Cerebellar nuclear complex (tissue), 1 donor: Measurements from ENCODE around the gene LAMC3.

Experiments used
- DNase-seq, 2 experiments: peaks; one replicate each; lab custom pipeline; 2025; lab: John Stamatoyannopoulos, UW

LAMC3 gene

DNA sequence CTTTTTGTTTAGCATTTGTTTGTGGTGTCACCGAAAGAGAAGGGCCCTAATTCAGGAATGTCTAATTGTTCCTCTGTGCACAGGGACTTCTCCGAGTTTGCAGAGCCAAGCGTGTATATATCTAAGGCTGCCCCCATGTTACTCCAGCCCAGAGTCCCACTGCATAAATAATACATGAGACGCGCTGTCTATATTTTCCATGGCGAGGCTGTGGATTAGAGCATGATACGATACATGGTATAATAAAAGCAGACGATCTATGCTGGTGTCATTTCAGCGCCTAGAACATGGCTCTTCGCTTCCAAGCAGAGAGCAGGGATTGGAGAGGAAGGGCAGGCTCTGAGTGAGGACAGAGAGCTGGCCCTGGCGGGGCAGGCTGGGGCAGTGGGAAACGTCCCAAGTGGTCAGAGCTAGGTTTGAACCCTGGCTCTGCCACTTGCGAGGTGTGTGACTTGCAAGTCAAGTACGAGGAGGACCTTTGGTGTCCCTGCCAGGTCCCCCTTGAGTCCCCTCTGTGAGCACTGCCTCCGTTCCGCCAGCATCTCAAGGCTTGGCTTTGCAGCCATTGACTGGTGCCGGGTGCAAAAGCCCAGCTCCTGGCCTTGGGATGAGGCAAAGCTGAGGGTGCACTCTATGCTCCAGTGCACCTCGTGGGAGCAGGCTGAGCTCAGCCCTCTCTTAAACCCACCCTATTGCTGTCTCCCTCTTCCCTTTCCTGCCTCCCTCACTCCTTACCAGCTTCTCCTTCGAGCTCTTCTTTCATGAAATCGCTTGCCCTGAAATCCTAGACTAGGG is 29.2 kb upstream of the LAMC3 start:
- no peak for DNase-seq

GRCh38 chr9:130980526-130980925 is 28.4 kb upstream of the LAMC3 start:
- no peak for DNase-seq

DNA sequence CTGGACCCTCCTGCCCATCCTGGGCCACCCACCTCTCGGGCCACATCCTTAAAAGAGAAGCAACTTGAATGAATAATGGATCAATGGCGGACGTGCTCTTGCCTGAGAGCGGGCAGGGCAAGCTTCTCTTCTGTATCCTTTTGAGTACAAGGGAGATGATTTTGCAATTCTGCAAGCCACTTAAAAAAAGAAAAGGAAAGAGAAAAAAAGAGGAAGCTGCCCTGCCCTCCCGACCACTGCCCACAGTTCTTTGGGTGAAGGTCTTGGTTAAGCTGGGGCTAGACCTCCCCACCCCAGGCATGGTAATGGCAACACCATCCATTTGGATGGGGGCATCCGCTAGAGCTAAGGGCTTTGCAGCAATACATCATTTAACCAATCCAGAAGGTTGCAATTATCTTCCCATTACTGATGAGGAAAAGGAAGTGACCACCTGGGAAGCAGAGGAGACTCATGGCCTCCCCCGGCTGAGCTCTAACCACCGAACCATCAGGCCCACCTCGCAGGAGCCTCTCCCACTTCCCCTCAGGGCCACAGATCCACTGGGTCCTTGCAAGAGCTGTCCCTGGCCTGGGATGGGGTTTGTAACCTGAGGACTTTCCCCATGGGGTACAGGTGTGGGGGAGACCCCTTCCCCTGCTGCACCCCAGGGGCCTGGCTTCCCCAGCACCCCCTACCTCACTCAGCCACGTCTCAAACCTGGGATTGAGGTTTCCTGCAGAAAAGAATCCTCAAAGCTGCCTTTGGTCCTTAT is 27.8 kb upstream of the LAMC3 start:
- DNase-seq, result no peak

DNA sequence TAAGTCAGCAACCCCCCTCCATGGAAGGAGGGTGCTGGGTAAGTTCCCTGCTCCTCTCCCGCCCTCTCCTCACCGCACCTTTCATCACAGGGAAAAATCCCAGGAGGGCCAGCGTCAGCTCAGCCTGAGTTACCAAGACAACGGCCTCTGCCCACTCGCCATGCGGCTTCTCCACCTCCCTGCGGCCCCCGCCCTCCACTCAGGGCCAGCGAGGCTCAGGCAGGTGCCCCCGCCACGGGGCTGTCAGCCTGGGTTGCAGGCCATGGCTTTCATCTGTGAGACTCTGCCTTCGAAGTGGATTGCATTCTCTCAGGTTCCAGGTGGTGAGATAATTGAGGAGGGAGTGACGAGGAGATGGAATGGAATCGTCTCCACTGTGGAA is 27.2 kb upstream of the LAMC3 start:
- DNase-seq, result no peak

- no peak for DNase-seq
Measured at GRCh38 chr9:130982636-130983358, 26.2 kb upstream of the LAMC3 start.

DNA sequence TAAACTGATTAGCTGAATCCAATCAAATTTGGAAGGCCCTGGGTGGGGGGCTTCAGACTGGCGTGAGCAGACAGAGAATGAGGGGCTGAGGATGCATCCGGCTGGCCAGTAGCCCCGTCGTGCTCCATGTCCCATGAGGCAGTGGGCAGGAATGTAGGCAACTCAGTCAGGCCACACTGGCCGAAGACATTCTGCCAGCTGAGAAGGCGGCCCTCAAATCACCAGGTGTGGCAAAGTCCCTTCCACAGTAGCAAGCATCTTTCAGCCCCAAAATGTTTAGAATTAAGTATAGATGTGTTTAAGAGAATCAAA is 25.7 kb upstream of the LAMC3 start:
- no peak for DNase-seq

DNA sequence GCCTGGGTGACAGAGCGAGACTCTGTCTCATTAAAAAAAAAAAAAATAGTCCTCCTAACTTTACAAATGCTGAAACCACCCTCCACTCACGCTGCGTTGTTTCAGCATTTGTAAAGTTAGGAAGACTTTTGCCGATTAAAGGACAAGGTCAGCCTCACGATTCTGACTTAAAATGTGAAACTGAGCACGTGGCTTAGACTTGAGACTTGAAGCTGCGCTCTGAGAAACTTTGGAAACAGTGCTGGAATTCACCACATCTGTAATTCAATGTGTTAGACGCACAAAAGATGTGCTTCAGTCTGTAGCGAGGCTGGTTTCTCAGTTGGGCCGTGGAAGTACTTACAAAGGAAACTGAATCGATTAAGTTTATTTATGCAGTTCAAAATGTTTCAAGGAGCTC is 25.0 kb upstream of the LAMC3 start:
- DNase-seq, result no peak

GRCh38 chr9:130984521-130984920 is 24.5 kb upstream of the LAMC3 start:
- DNase-seq, result no peak

DNA sequence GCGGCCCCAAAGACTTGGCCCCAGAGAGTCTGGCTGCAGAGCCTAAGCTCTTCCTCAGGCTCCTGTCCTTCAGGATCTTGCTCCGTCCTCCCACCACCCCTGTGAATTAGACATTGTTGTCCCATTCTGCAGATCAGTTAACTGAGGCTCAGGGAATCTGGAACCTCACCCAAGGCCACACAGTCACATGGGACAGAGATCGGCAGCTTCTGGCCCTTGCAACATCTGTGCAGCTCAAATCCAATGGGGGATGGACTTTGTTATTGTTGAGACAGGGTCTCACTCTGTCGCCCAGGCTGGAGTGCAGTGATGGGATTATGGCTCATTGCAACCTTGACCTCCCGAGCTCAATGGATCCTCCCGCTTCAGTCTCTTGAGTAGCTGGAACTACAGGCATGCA is 23.9 kb upstream of the LAMC3 start:
- no peak for DNase-seq

GRCh38 chr9:130985606-130986162 is 23.3 kb upstream of the LAMC3 start:
- DNase-seq, result no peak

- DNase-seq, result no peak
Measured at GRCh38 chr9:130986356-130986965, 22.5 kb upstream of the LAMC3 start.

DNA sequence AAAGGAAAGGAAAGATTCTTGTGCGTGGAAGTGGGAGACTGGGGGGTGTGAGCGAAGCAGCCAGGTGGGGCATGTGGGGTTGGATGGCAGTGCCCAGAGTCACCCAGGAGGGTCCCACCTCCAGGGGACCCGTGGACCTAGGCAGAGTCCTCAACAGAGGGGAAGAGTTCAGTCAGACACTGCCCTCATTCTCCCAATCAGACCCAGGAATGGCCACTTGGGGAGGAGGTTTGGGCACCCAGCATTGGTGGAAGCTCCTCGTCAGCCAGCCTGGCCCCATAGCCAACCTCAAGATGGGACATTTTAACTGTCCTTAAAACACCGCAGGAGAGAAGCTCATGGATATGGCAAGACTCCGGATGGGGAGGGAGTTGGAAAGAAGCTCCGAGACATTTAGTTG is 21.9 kb upstream of the LAMC3 start:
- DNase-seq, result no peak

- DNase-seq, result no peak
Measured at GRCh38 chr9:130987738-130988399, 21.1 kb upstream of the LAMC3 start.

DNA sequence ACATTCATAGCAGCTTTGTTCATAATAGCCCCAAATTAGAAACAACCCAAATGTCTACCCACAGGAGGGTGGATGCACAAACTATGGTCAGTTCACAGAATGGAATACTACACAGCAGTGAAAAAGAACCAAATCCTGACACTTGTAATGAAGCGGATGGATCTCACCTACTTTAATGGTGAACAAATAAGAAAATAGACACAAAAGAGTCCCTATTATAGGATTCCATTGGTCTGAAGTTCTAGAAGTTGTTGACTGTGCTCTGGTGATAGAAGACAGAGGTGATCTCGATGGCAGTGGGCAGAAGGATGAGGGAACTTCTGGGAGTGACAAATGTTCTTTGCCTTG is 20.6 kb upstream of the LAMC3 start:
- no peak for DNase-seq

DNA sequence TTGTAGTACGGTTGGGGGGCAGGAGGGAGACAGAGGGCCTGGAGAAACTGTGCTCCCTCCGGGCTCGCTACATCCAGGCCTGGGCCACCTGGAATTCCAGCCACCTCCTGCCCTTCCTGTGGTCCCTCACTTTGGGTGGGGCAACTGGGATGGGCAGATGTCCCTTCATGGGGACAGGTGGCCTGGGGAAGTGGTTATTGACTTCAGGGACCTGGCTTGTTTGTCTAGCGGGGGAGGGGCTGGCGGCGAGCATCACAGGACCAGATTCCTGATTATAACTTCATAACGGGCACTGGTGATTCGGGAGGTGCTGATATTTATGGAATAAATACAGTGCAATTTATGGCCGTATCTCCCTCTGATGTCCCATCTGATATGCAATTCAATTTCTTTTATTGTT is 20.1 kb upstream of the LAMC3 start:
- no peak for DNase-seq

DNA sequence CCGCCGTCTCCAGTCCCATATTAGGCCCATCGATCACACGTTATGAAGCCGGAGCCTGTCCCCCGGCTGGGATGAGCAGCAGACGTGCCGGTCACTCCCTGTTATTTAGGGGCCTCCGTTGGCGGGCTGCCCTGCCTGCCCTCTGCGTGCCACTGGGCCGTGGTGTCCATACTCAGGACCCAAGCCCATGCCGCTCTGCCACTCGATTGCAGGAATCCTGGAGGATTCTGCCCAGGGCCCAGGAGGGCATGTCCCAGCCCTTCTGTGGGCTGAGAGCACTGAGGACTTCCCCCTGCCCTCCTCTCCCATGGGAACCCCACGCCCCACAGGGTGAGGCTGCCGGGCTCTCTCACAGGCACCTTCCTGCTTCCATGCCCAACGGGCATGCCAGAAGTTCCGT is 19.6 kb upstream of the LAMC3 start:
- no peak for DNase-seq

- no peak for DNase-seq
Measured at GRCh38 chr9:130989891-130990290, 19.1 kb upstream of the LAMC3 start.

DNA sequence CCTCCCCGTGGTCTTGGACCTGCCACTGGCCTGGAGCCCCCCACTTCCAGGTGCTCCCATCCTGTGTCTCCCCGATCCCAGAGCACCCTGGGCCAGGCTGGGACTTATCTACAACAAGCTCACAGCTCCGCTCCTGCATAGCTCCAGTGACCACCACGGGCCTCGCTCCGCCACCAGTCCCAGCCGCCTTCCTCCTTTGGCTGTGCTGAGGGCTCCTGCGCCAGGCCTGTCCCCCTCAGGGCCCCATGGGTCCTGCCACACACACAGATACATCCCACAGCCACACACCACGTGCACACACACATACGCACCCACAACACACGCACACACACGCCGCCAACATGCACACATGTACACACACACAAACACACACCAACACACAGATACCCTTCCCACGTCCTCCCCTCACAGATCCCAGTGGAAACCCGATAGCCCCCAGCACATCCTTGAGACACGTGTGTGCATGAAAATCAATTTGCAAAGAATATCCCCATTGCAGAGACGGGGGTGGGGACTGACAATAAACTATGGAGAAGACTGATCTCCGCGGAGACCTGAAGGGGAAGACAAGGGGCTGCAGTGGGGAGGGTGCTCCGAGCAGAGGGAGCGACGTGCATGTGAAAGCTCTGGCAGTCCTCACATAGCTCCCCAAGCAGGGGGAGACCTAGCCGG is 18.5 kb upstream of the LAMC3 start:
- no peak for DNase-seq

DNA sequence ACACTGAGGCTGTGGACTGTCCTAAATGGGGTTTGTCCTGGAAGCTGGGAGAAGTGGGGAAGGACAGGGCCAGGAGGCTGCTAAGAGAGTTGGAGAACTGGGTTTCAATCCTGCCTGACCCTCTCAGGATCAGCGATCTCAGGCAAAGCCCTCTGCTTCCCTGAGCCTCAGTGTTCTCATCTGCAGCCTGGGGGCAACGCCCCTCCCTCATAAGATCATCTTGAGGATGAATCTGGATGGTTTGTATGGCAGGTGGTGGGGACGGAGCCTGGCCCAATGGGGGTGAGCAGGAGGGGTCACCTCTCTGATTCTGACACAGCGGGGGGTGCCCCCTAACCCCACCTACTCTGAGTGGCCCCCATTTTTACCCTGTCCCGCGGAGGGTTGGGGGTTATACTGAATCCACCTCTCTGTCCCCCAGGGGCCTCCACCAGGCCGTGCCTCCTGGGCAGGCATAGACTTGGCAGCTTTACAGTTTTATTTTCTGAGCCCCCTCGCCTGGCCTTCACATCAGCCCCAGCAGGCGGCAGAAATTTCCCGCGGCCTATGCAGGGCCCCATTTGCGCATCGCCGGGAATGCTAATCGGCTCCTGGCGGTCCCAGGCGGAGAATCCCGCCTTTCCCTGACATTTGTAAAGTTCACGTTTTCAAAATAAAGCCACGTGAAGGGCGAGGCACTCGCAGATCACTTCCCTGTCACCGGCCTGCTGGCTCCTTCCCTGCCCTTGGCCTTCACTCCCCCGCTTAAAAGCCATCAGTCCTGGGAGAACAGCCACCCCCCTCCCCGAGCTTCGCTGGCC is 17.8 kb upstream of the LAMC3 start:
- no peak for DNase-seq
